NCI-H1092 treated with DMSO at 0.1 percent for 48 hours (cell line): ENCODE results near the gene WFDC12.

Experiments used
- DNase-seq: peaks from one replicate; lab custom pipeline; 2025; lab: John Stamatoyannopoulos, UW

Gene WFDC12

GRCh38 chr20:45090481-45090880, 33.8 kb downstream of the WFDC12 start:
- no peak for DNase-seq

- no peak for DNase-seq
These were observed 36.0 kb downstream of the WFDC12 start for GRCh38 chr20:45088247-45088646.

GRCh38 chr20:45087814-45088213, 36.5 kb downstream of the WFDC12 start:
- DNase-seq: no peak

GRCh38 chr20:45087097-45087790, 37.0 kb downstream of the WFDC12 start:
- DNase-seq: no peak

- DNase-seq: no peak
These were observed 38.4 kb downstream of the WFDC12 start for GRCh38 chr20:45085867-45086266.

- DNase-seq: no peak
These were observed 39.0 kb downstream of the WFDC12 start for GRCh38 chr20:45085289-45085688.

- DNase-seq: no peak
These were observed 41.1 kb downstream of the WFDC12 start for GRCh38 chr20:45083127-45083526.

GRCh38 chr20:45082468-45082867, 41.8 kb downstream of the WFDC12 start:
- no peak for DNase-seq

- DNase-seq: no peak
These were observed 43.2 kb downstream of the WFDC12 start for GRCh38 chr20:45080867-45081624.

- DNase-seq: no peak
These were observed 46.7 kb downstream of the WFDC12 start for GRCh38 chr20:45077559-45077958.
